DND-41 (cell line): Measurements from ENCODE around the gene WDR59.

ENCODE experiments used
- EZH2 ChIP-seq: IDR thresholded peaks from 3 replicates; pipeline ENCODE4 v1.6.1; 2012; ENCODE audit warnings: borderline replicate concordance, low read depth, mild to moderate bottlenecking, moderate library complexity, low read length, inconsistent platforms; ENCODE audit not compliant: severe bottlenecking
- TF ChIP-seq, protein P1 (sequence below): IDR thresholded peaks from 2 replicates; pipeline ENCODE4 v1.5.1; 2012; ENCODE audit warnings: borderline replicate concordance, low read length, moderate library complexity, mild to moderate bottlenecking; ENCODE audit not compliant: poor library complexity, severe bottlenecking; ENCODE audit errors: extremely low read depth

DNA sequence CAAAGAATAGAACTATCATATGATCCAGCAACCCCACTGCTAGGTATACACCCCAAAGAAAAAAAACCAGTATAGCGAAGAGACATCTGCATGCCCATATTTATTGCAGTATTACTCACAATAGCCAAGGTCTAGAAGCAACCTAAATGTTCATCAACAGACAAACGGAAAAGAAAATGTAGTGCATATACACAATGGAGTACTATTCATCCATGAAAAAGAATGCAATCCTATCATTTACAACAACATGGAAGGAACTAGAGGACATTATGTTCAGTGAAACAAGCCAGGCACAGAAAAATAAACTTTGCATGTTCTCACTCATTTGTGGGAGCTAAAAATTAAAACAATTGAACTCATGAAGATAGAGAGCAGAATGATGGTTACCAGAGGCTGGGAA is 55.3 kb downstream of the WDR59 start:
- TF ChIP-seq, protein P1, sequence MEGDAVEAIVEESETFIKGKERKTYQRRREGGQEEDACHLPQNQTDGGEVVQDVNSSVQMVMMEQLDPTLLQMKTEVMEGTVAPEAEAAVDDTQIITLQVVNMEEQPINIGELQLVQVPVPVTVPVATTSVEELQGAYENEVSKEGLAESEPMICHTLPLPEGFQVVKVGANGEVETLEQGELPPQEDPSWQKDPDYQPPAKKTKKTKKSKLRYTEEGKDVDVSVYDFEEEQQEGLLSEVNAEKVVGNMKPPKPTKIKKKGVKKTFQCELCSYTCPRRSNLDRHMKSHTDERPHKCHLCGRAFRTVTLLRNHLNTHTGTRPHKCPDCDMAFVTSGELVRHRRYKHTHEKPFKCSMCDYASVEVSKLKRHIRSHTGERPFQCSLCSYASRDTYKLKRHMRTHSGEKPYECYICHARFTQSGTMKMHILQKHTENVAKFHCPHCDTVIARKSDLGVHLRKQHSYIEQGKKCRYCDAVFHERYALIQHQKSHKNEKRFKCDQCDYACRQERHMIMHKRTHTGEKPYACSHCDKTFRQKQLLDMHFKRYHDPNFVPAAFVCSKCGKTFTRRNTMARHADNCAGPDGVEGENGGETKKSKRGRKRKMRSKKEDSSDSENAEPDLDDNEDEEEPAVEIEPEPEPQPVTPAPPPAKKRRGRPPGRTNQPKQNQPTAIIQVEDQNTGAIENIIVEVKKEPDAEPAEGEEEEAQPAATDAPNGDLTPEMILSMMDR, result no peak
- TF ChIP-seq EZH2, result no peak
